ENCODE results near the gene THBD. TPM values are rescaled to one million over a fixed set of nuclear protein-coding genes. Genes with fewer than 3 reads are reported as not detected.

THBD gene
- total and polyA plus RNA-seq, 9 of the 15 experiments (the other 6 are each of a cell fraction or from before 2014, with no cell fraction given): 0.07 to 0.49 (median 0.33) TPM

GRCh38 chr20:23021951-23022350, 27.5 kb downstream of the THBD start (continued):
- TF ChIP-seq AFF1 (IDR thresholded peaks at IDR 0.05; ENCODE audit: low read depth in 1 of 2, partially characterized antibody in 2 of 2): no peak
- no peak for TF ChIP-seq HEY1 (CRISPR knock-in tag; IDR thresholded peaks at IDR 0.05; ENCODE audit: borderline replicate concordance)
- TF ChIP-seq MAFK (IDR thresholded peaks at IDR 0.05; ENCODE audit: low read length): no peak
- no peak for TF ChIP-seq CREM (IDR thresholded peaks at IDR 0.05; ENCODE audit: low read depth)
- no peak for TF ChIP-seq FIP1L1 (IDR thresholded peaks at IDR 0.05; ENCODE audit: low read depth, low read length, poor library complexity, severe bottlenecking)
- no peak for TF ChIP-seq BCLAF1 (IDR thresholded peaks at IDR 0.05; ENCODE audit: borderline replicate concordance in 1 of 2, control insufficient read depth in 1 of 2, low read depth in 2 of 2, low read length in 1 of 2)
